ENCODE data around the gene JAG2.

The JAG2 gene

DNA sequence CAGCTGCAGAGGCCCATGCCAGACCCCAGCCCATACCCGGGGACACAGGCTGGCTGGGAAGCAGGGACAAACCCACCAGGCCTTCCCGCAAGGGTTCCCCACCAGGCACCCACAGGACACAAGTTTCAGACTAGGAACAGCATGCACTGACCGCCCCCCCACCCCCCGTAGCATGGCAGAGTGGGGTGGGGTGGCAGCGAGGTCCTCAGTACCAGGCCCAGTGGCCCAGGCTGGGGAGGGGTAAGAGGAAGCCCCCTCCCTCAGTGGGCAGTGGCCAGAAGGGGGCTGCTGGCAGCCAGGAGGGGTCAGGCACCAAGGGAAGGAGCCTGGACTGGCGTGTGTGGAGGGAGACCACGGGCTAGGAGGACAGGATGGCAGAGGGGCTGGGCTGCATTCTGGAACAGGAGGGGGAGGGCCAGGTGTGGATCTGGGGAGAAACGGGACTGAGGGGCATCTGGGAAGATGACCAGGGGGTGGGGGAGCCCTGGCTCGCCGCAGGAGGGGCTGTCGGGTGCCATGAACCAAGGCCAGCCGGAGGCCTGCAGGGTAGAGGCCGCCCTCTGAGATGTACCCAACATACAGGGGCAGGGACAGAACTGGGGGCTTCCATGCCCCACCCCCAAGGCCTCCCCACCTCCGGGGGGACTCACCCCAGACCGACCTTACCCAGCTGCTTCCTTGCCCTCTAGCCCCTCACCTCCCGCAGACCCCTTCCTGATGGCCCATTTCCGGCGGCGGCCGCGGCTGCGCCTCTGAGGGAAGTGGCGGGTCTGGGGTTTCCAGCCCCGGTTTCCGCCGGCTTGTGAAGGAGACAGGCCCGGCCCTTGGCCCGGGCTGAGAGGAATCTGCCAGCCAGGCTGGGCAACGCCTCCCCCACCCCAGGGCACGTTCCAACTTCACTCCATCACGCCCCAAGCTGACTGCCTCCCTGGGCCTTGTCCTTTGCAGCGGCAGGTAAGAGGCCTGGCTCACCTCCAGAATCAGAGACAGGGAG, 5.6 kb upstream of the JAG2 start:
- H3K9me3 ChIP-seq (ENCODE audit: control insufficient read depth, insufficient read depth, low read depth, low read length): no peaks in the 10 kb centered on the region
- ChIA-PET POLR2A (no interaction called here), CTCF (no interaction called here)
- peaks cover 3% of the 10 kb centered on the region; the same call in 1 of the 2 replicates for H3K4me1 ChIP-seq (ENCODE audit: control insufficient read depth, insufficient read depth, low read length)
- H3K4me3 ChIP-seq (ENCODE audit: low read depth, low read length): no peak overlapping the region
- no peak overlapping the region for H3K27ac ChIP-seq (ENCODE audit: extremely low read depth, low read depth, low read length)
- H3K36me3 ChIP-seq (ENCODE audit: control insufficient read depth in 2 of 2, insufficient read depth in 1 of 2, low read length in 2 of 2): no peaks in the 10 kb centered on the region
- TF ChIP-seq ZNF776 (tag by site-specific recombination; IDR thresholded peaks at IDR 0.05; ENCODE audit: borderline replicate concordance): no peak

- POLR2A ChIA-PET: no interaction called here
Observed at GRCh38 chr14:105173145-105173544, 4.6 kb upstream of the JAG2 start.

More at GRCh38 chr14:105173145-105173544, 4.6 kb upstream of the JAG2 start:
- CTCF ChIA-PET: interaction anchor here (0.5 kb wide), 1 partner anchor 1627 kb away, joined by 3 read pairs; no protein-coding TSS in a partner anchor
- Histone ChIP-seq H3K4me1 (ENCODE audit: control insufficient read depth, insufficient read depth, low read length) (peaks cover 3% of the 10 kb centered on the region; the same call in 1 of the 2 replicates), H3K27ac (ENCODE audit: extremely low read depth, low read depth, low read length) (no peak overlapping the region), H3K4me3 (ENCODE audit: low read depth, low read length) (no peak overlapping the region), H3K9me3 (ENCODE audit: control insufficient read depth, insufficient read depth, low read depth, low read length) (no peaks in the 10 kb centered on the region), H3K36me3 (ENCODE audit: control insufficient read depth in 2 of 2, insufficient read depth in 1 of 2, low read length in 2 of 2) (no peaks in the 10 kb centered on the region)
- 0 out of 2 replicates have a peak, but pooled peaks have one; percentile 30 for TF ChIP-seq KLF8 (tag by site-specific recombination; IDR thresholded peaks at IDR 0.05)
- peak; percentile 66; the same call in 1 of the 2 replicates for TF ChIP-seq ZBTB8A (tag by site-specific recombination; IDR thresholded peaks at IDR 0.05)
- 0 out of 2 replicates have a peak, but pooled peaks have one; percentile 17 for TF ChIP-seq PRDM10 (tag by site-specific recombination; IDR thresholded peaks at IDR 0.05)
- no peak for TF ChIP-seq ZNF350 (tag by site-specific recombination; IDR thresholded peaks at IDR 0.05)
- TF ChIP-seq ZNF26 (tag by site-specific recombination; IDR thresholded peaks at IDR 0.05): no peak
- peak; percentile 23; the same call in 1 of the 2 replicates for TF ChIP-seq SP2 (tag by site-specific recombination; IDR thresholded peaks at IDR 0.05)
- no peak for TF ChIP-seq ZNF768 (tag by site-specific recombination; IDR thresholded peaks at IDR 0.05)
- TF ChIP-seq HIC1 (tag by site-specific recombination; IDR thresholded peaks at IDR 0.05): peak; percentile 54
- 0 out of 2 replicates have a peak, but pooled peaks have one; percentile 18 for TF ChIP-seq KLF17 (tag by site-specific recombination; IDR thresholded peaks at IDR 0.05)
- TF ChIP-seq OVOL3 (tag by site-specific recombination; IDR thresholded peaks at IDR 0.05): no peak
- no peak for TF ChIP-seq YY1 (tag by site-specific recombination; IDR thresholded peaks at IDR 0.05)
- TF ChIP-seq ZNF354C (tag by site-specific recombination; IDR thresholded peaks at IDR 0.05; ENCODE audit: borderline replicate concordance, low read depth): no peak
